Type B pancreatic cell (in vitro differentiated cells): Measurements from ENCODE around the gene CCSER2. TPM values are rescaled to one million over a fixed set of nuclear protein-coding genes. Genes with fewer than 3 reads are reported as not detected.

Source experiments
- DNase-seq: peaks from one replicate; pipeline ENCODE4 v3.0.0; 2021; ENCODE audit warnings: mixed read lengths; ENCODE audit not compliant: unreplicated experiment; ENCODE audit errors: extremely low spot score
- H3K27ac Mint-ChIP-seq: 2 replicates; pipeline ENCODE4 v1.8.0; 2021; ENCODE audit warnings: mild to moderate bottlenecking, mixed read lengths
- H3K27me3 Mint-ChIP-seq: 2 replicates; pipeline ENCODE4 v1.8.0; 2021; ENCODE audit warnings: mixed read lengths
- H3K36me3 Mint-ChIP-seq: 2 replicates; pipeline ENCODE4 v1.8.0; 2021; ENCODE audit warnings: mixed read lengths
- H3K4me1 Mint-ChIP-seq: one replicate; pipeline ENCODE4 v1.8.0; 2021; ENCODE audit warnings: mixed read lengths; ENCODE audit not compliant: unreplicated experiment
- H3K4me3 Mint-ChIP-seq: 2 replicates; pipeline ENCODE4 v1.8.0; 2021; ENCODE audit warnings: mild to moderate bottlenecking, mixed read lengths
- H3K9me3 Mint-ChIP-seq: 2 replicates; pipeline ENCODE4 v1.8.0; 2021; ENCODE audit warnings: mixed read lengths
- CTCF ChIP-seq: fragments of 200-600 bp; sonication (generic); conservative IDR thresholded peaks from 2 replicates; pipeline ENCODE4 v1.5.0; 2021; ENCODE audit warnings: antibody characterized with exemption, mild to moderate bottlenecking
- total RNA-seq: library from RNA; stranded (reverse); gene quantifications from 2 replicates; pipeline ENCODE4 v1.2.1, GENCODE V29; 2021; ENCODE audit warnings: low replicate concordance

The CCSER2 gene
- total RNA-seq, 1 donor from 2014 or later, result 43.9 TPM

GRCh38 chr10:84348447-84348846 is 20.1 kb downstream of the CCSER2 start:
- no peaks in the 10 kb centered on the region for H3K27me3 Mint-ChIP-seq
- H3K4me3 Mint-ChIP-seq, result no peak overlapping the region
- H3K4me1 Mint-ChIP-seq, result peaks cover 5% of the 10 kb centered on the region
- TF ChIP-seq CTCF, result no peak
- H3K9me3 Mint-ChIP-seq, result no peaks in the 10 kb centered on the region
- DNase-seq, result no peak
- H3K27ac Mint-ChIP-seq, result no peak overlapping the region
- peaks cover 23% of the 10 kb centered on the region for H3K36me3 Mint-ChIP-seq

GRCh38 chr10:84348860-84349259 is 20.5 kb downstream of the CCSER2 start:
- Mint-ChIP-seq H3K27ac (no peak overlapping the region), H3K9me3 (no peaks in the 10 kb centered on the region), H3K27me3 (no peaks in the 10 kb centered on the region), H3K36me3 (peaks cover 23% of the 10 kb centered on the region), H3K4me1 (peaks cover 5% of the 10 kb centered on the region), H3K4me3 (no peak overlapping the region)
- DNase-seq, result no peak
- no peak for TF ChIP-seq CTCF

- DNase-seq, result no peak
- H3K4me3 Mint-ChIP-seq, result no peak overlapping the region
- H3K27me3 Mint-ChIP-seq, result no peaks in the 10 kb centered on the region
- H3K4me1 Mint-ChIP-seq, result peaks cover 19% of the 10 kb centered on the region
- peaks cover 11% of the 10 kb centered on the region for H3K36me3 Mint-ChIP-seq
- no peaks in the 10 kb centered on the region for H3K9me3 Mint-ChIP-seq
- peak; percentile 69 for TF ChIP-seq CTCF
- no peak overlapping the region for H3K27ac Mint-ChIP-seq
Observed at GRCh38 chr10:84352251-84352842, 24.0 kb downstream of the CCSER2 start.

- Mint-ChIP-seq H3K27ac (no peak overlapping the region), H3K36me3 (peaks cover 14% of the 10 kb centered on the region), H3K4me3 (no peak overlapping the region), H3K9me3 (no peaks in the 10 kb centered on the region), H3K27me3 (no peaks in the 10 kb centered on the region), H3K4me1 (peaks cover 19% of the 10 kb centered on the region)
- no peak for TF ChIP-seq CTCF
- no peak for DNase-seq
Observed at GRCh38 chr10:84353052-84353803, 24.8 kb downstream of the CCSER2 start.

- Mint-ChIP-seq H3K27ac (no peak overlapping the region), H3K27me3 (no peaks in the 10 kb centered on the region), H3K4me3 (no peak overlapping the region), H3K36me3 (peaks cover 6% of the 10 kb centered on the region), H3K4me1 (peaks cover 29% of the 10 kb centered on the region), H3K9me3 (no peaks in the 10 kb centered on the region)
- TF ChIP-seq CTCF, result no peak
- no peak for DNase-seq
Observed at GRCh38 chr10:84354623-84355022, 26.2 kb downstream of the CCSER2 start.
